Suprapubic skin (tissue), 4 donors: Measurements from ENCODE around the gene TNS3. TPM values are rescaled to one million over a fixed set of nuclear protein-coding genes. Genes with fewer than 3 reads are reported as not detected.

ENCODE experiments used
- DNase-seq, 2 donors: peaks; one replicate each; pipeline ENCODE4 v3.0.0-alpha.2; 2019; ENCODE audit warnings: low spot score in 2 of 2
- H3K27ac ChIP-seq: fragments of 200-600 bp; sonication (generic); one replicate; pipeline ENCODE4 v1.5.1; 2019
- H3K27me3 ChIP-seq: fragments of 200-600 bp; sonication (generic); one replicate; pipeline ENCODE4 v1.5.1; 2019
- H3K36me3 ChIP-seq: fragments of 200-600 bp; sonication (generic); one replicate; pipeline ENCODE4 v1.5.1; 2019
- H3K4me1 ChIP-seq: fragments of 200-600 bp; sonication (generic); one replicate; pipeline ENCODE4 v1.5.1; 2019
- H3K4me3 ChIP-seq: fragments of 200-600 bp; sonication (generic); one replicate; pipeline ENCODE4 v1.5.1; 2019; ENCODE audit warnings: mild to moderate bottlenecking
- H3K9me3 ChIP-seq: fragments of 200-600 bp; sonication (generic); one replicate; pipeline ENCODE4 v1.5.1; 2019
- CTCF ChIP-seq, 2 donors: fragments of 200-600 bp in 1 of 2; fragments of 450-650 bp in 1 of 2; sonication (generic) in 1 of 2; IDR thresholded peaks; one replicate each; pipeline ENCODE4 v1.5.1; 2016 to 2019; ENCODE audit warnings: antibody characterized with exemption in 2 of 2, mild to moderate bottlenecking in 1 of 2, moderate library complexity in 1 of 2
- EP300 ChIP-seq: sonication (generic); formaldehyde crosslinking; IDR thresholded peaks from one replicate; pipeline ENCODE4 v1.6.1; 2017; ENCODE audit warnings: antibody characterized with exemption
- POLR2A ChIP-seq, 2 donors: fragments of 450-650 bp; IDR thresholded peaks; one replicate each; pipeline ENCODE4 v1.6.1; 2017; ENCODE audit warnings: antibody characterized with exemption in 2 of 2, mild to moderate bottlenecking in 2 of 2, moderate library complexity in 2 of 2
- POLR2AphosphoS5 ChIP-seq, 3 donors: sonication (generic); formaldehyde crosslinking; IDR thresholded peaks; one replicate each; pipeline ENCODE4 v1.6.1; 2017; ENCODE audit warnings: antibody characterized with exemption in 3 of 3
- WGBS: methylation state at CpG from one replicate; pipeline ENCODE4 v1.1.5; 2018; 5-methylcytosine and 5-hydroxymethylcytosine counted together
- total RNA-seq, 4 donors: library from RNA; depleted of rRNA; stranded (reverse); fragments of >200 nt; gene quantifications; one replicate each; pipeline ENCODE4 v1.1.0, GENCODE V29; 2016

The TNS3 gene
- total RNA-seq, 4 donors from 2014 or later = 14.3 to 53.0 (median 31.9) TPM

- no peaks in the 10 kb centered on the region for H3K9me3 ChIP-seq
- no peak overlapping the region for H3K4me3 ChIP-seq
- 43% methylated on average over 11 of the region's 11 CpGs for WGBS
- H3K27me3 ChIP-seq = peaks cover 13% of the 10 kb centered on the region
- no peak overlapping the region for H3K27ac ChIP-seq
- H3K4me1 ChIP-seq = peaks cover 56% of the 10 kb centered on the region
- no peaks in the 10 kb centered on the region for H3K36me3 ChIP-seq
- TF ChIP-seq CTCF (IDR thresholded peaks at IDR 0.05) (no peak), EP300 (no peak), POLR2A (IDR thresholded peaks at IDR 0.05) (no peak)
- no peak for DNase-seq
These were observed 2.0 kb upstream of the TNS3 start for GRCh38 chr7:47583739-47584535.

- H3K4me3 ChIP-seq = peak overlapping the region; percentile 54
- DNase-seq = no peak
- no peaks in the 10 kb centered on the region for H3K9me3 ChIP-seq
- no peaks in the 10 kb centered on the region for H3K36me3 ChIP-seq
- H3K27ac ChIP-seq = peak overlapping the region; percentile 1
- 72% methylated on average over 15 of the region's 15 CpGs for WGBS
- peaks cover 64% of the 10 kb centered on the region for H3K4me1 ChIP-seq
- peaks cover 13% of the 10 kb centered on the region for H3K27me3 ChIP-seq
- TF ChIP-seq POLR2A (IDR thresholded peaks at IDR 0.05) (no peak), POLR2AphosphoS5 (IDR thresholded peaks at IDR 0.05) (no peak), EP300 (no peak), CTCF (IDR thresholded peaks at IDR 0.05) (no peak)
These were observed 1.1 kb upstream of the TNS3 start for GRCh38 chr7:47582764-47583738.

GRCh38 chr7:47581438-47581803, 490 bp downstream of the TNS3 start:
- Histone ChIP-seq H3K4me3 (peak overlapping the region; percentile 54), H3K27ac (peak overlapping the region; percentile 57), H3K27me3 (peaks cover 13% of the 10 kb centered on the region), H3K4me1 (peaks cover 74% of the 10 kb centered on the region), H3K9me3 (no peaks in the 10 kb centered on the region), H3K36me3 (no peaks in the 10 kb centered on the region)
- WGBS = 12% methylated on average over 5 of the region's 33 CpGs
- DNase-seq = peak in 1 of 2 donors; percentile 73
- TF ChIP-seq POLR2A (IDR thresholded peaks at IDR 0.05) (no peak), CTCF (IDR thresholded peaks at IDR 0.05) (no peak), POLR2AphosphoS5 (IDR thresholded peaks at IDR 0.05) (no peak), EP300 (no peak)

GRCh38 chr7:47580811-47581331, 1.0 kb downstream of the TNS3 start:
- no peak for TF ChIP-seq CTCF (IDR thresholded peaks at IDR 0.05)
- no peak for TF ChIP-seq EP300
- no peak for TF ChIP-seq POLR2AphosphoS5 (IDR thresholded peaks at IDR 0.05)
- TF ChIP-seq POLR2A (IDR thresholded peaks at IDR 0.05) = no peak
- H3K9me3 ChIP-seq = no peaks in the 10 kb centered on the region
- H3K4me3 ChIP-seq = peak overlapping the region; percentile 54
- WGBS = 6% methylated on average over 13 of the region's 15 CpGs
- H3K36me3 ChIP-seq = no peaks in the 10 kb centered on the region
- peaks cover 13% of the 10 kb centered on the region for H3K27me3 ChIP-seq
- H3K27ac ChIP-seq = peak overlapping the region; percentile 57
- no peak for DNase-seq
- peaks cover 79% of the 10 kb centered on the region for H3K4me1 ChIP-seq
